ENCODE results near the gene FARS2.

The FARS2 gene

DNA sequence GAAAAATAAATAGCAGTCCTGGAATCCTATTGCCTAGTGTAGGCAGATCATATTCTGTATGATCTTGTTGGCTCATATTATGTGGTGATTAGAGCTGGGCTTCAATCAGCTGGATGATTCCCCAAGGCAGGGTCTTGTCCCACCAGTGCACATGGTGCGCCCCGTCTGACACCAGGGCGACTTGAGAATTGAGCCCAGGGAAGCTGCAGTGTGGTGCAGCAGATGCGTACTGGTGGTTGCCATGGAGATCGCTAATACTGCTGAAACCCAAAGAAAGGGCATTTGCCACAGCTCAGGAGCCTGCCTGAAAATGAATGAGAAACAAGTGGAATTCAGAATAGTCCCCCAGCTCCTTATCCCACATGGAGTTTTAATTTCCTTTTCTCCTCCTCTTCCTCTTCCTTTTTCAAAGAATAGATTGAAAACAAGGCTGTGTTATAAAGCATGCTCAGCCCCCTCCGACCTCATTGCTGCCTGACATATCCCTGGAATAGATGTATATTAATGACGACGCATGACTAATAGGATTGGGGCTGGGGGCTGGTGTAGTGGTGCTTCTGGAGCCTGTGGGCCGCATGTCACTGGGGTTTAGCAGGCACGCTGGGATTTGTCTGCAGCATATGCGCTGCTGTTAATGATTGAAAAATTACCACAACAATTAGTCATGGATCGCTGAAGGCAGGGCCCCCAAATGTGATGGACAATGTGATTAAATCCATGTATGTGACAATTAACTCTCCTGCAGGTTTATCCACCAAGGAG is 210.5 kb downstream of the FARS2 start:
- no peak for DNase-seq

DNA sequence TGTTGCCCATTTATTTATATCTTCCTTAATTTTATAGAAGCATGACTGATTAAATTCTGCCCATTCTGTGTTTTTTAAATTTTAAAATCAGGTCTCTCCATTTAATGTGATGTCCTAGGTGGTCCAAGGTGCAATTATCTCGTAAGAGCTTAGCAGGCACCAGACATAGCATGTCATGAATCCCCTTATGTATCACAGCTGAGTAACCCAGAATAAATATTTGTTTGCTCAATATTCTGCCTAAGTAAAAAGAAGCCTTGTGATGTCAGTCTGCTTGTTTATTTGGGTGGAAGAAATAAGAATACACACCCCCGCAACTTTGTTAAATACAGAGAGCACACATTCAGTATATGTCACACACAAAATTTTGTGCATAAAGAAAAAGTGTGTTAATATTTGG is 211.3 kb downstream of the FARS2 start:
- DNase-seq, result no peak

DNA sequence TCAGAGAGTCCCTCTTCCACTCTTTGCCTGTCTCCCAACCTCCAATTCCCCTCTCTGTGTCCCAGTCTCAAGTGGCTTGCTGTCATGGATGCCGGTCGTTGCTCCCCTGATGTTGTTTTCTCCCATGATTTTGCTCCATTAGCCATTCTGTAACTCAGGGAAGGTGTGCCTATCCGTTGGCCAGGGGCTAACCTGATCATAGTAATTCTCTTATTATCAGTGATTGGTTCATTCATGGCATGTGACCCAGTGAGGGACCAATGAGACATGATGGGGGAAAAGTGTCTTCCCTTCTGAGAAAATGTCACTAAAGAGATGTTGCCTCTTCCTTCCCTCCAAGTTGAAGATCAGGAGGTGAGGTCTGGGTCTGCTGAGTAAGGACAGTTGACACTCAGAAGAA is 214.5 kb downstream of the FARS2 start:
- no peak for DNase-seq

DNA sequence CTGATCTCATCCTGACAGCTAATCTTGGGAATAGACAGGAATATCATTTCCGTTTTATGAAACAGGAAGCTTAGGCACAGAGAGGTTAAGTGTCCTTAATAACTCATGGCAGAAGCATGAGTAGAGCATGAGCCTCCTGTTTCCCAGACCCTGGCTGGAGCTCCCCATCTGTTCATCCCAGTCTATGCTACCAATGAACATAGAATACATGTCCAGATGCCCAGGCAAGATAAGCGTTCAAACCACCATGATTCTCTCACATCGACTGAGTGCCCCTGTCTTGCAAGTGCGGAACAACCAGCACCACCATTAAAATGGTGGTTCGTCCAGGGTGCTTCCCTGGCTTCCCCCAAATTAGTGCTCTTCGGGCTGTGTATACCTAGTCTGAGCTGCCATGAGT is 217.1 kb downstream of the FARS2 start:
- no peak for DNase-seq

DNA sequence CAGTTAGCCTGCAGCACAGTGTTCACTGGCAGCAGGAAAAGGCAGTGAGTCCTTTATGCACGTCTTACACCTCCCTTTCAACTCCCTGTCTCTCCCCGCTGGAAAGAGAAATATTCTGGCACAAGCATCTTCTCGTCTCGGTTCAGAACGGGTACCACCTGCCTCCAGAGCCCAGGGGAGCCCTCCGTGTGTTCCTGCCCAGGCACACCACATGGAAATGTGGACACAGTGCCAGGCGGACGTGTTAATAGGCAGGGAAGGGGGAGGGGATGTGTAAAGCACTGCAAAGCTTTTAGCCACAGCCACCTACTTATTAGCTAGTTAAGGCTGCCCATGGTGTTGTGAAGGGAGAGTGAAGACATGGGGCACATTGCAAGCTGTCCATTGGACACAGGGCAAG is 219.7 kb downstream of the FARS2 start:
- DNase-seq, result no peak

DNA sequence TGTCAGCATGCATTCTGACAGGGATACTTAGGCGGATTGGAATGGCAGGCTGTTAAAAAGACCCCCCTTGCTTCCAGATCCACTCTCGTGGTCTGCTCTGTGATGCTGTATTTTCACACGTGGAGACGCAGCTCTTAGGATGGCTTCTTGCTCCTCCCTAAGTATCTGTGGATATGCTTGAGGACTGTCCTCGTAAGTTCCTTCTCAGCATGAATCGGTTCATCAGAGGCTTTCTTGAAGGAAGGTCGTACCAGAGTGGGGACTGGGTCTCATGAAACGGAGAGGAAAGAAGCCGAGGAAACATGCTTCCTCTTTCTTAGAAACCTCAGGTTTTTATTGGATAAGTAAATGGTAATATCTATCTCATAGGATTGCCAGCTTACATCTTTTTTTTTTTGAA is 220.4 kb downstream of the FARS2 start:
- no peak for DNase-seq

DNA sequence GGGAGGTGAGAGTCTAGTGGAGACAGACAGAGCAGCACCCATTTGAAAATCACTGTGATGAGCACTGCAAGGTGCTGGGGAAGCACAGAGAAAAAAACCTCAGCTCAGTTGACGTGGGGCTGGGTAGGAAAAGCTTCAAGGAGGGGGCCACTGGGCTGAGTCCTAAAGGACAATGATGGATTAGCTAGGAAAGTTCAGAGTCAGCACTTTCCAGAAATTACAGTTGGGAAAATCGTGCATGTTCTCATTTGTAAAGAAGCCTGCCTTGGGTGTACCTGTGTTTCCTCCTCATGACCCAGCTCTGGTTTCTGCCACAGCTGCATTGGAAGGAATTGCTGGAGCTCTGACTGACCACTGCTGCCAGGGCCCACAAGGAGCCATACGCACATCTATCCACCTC is 221.3 kb downstream of the FARS2 start:
- DNase-seq, result no peak

DNA sequence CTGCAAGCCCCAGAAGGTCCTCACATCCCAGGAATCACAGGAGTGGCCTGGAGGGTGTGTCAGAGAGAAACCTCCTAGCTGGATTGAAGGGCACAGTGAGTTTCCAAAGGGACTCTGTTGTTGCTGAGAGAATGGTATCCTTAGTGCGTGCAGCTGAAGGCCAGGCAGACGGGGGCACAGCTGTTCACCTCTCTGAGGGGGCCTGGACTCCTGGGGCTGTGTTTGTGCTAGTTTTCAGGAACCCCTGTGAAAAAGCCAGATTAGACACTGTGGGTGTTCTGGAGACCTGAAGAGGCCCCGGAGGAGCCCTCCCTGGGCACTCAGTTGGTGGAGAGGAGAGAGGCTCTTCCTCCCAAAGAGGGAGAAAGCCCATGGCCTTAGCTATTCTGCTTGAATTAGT is 223.4 kb downstream of the FARS2 start:
- no peak for DNase-seq

DNA sequence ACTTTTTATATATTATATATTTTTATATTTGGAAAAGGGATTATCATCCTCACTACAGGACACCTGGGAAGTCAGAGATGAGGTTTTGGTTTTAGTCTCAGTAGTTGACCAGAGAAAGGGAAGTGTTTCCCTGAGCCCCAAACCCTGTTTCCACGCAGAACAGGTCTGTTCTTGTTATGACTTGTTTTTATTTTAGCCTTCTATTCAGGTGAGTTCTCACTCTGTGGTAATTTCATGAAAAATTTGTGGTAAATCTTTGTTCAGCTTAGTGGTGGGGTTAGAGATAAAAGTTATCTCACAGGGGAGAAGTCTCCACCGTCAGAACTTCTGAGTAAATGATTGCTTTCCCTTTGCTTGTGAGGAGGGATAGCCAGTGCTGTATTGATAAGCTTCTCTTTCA is 224.9 kb downstream of the FARS2 start:
- no peak for DNase-seq

DNA sequence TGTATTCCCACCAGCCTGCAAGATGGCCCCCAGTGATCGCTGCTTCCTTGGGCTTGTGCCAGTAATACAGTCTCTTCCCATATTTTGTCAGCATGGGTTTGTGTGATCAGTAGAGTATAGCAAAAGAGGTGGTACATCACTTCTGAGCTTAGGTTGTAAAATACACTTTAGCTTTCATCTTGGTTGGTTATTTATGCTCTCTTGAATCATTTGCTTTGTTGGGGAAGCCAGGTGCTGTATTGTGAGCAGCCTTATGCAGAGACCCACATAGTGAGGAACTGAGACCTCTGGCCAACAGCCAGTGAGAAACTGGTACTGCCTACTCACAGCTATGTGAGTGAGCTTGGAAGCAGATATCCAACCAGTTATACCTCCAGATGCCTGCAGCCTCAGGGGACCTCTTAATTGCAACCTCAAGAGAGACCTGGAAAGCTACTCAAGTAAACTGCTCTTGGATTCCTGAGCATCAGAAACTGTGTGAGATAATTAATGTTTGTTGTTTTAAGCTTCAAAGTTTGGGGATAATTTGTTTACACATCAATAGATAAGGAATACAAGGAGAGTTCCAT is 229.3 kb downstream of the FARS2 start:
- no peak for DNase-seq

DNA sequence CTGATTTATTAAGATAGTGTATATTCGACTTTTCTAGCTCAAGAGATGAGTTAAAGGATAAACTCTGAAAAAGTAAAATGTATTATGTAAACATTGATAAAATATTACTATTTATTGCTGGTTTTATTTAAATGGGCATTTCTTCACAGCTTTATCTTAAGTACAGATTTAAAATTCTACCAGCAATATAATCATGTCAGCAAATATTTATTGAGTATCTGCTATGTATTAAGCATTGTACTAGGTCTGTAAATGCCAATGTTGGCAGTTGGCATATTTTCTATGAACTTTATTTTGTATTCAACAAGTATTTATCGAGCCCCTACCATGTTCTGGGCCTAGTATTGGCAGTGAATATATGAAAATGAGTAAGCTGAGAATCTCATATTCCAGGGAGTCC is 231.0 kb downstream of the FARS2 start:
- no peak for DNase-seq

DNA sequence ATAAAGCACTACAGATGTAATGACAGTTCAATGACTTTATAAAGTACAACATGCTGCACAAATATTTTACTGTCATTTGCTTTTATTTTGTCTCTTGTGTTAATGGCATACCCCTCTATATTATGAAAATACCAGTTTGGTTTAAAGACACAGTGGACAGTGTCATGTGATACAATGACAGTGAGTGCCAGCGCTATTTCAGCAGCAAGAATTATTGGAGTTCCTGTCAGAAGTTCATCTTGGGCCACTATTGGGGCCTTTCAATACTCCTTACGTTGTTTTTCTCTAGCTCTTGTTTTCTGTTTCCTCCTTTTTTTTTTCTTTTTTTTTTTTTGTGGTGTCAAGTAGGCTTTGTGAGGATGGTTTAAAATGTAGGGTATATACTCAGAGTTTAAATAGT is 232.5 kb downstream of the FARS2 start:
- no peak for DNase-seq

DNA sequence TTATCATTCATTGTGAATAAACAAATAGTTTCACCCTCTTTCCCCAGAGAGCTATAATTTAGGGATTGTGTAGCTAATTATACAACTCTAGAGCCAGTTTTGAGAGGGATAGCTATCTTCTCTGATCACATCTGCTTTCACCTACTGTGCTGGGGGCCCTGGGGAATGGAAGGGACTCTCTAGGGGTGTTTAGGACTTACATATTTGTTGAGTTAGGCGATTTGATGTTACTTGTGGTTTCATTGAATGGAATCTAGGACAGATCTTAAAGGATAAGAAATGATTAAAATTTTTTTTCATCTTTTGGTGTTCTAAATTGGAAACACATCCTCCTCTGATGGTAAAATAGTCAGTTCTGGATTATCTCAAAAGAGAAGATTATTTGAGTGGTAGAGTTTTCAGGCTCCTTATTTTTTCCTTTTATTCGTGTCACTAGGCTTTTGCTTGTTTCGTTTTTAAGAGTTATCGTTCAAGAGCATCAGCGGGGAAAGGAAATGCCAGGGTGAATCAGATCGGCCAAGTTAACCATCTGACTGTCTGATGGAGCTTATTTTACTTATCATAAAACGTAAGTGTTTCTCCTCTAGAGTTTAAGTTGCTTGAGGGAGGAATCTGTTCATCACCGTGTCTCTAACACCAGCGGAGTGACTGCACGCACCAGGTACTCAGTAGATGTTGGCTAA is 236.7 kb downstream of the FARS2 start:
- no peak for DNase-seq

DNA sequence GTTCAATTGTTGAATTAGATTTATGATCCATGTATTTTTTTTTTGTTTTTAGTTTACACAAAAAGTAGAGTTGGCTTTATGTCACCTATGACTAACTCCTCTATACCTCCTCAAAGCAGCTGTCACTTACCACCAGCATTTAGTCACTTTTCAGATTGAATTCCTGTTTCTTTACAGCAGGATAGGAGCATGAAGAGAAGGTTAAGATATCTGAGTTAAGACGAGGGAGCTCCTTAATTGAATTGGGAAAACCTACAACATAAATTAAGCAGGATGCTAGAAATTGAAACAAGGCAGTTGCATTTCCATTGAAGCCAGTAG is 237.2 kb downstream of the FARS2 start:
- DNase-seq, result no peak

DNA sequence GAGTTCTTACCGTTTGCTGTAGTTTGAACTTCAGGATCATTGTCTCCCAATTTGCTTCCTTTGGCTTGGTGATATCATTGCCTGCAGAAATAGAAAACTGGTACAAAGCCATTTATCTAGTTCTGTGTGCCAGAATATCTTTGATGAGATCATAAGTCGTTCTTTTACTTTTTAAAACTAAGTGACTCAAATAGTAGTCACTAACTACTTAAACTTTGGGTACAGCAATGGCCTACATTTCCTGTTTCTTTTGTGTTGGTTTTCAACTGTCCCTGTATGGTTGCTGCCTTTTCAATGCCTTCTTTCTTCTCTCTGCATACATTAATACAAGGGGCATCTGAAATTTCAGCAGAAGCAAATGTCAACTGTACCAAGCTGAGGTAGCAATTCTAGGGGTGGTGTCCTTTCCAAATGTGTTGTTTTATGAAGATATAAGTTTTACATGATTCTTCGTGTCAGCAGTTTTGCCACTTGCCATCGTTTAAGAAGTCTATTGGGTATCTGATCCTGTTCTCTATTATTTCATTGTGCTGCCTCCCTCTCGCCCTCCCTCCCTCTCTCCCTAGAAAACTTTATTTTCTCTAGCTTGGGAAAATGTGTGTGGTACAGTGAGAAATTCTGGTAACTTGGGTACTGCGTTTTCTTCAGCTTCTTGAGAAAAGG is 238.5 kb downstream of the FARS2 start:
- DNase-seq, result no peak

DNA sequence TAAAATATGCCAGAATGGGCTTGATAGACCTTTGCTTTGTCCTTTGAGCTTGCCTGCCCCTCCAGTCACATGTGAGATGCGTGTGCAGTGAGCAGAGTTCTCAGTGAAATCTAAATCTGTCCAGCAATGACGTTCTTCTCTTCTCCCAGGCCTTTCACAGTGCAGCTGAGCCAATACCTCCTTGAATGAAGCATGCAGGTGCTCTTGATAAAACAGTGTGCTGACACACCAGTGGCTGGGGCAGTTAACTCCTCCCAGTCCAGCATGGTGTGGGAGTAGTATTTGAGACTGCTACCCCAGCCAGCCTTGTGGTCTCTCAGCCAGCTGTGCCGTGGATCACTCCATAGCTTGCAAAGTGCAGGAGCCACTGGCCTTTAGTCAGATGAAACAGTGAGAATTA is 240.5 kb downstream of the FARS2 start:
- no peak for DNase-seq

DNA sequence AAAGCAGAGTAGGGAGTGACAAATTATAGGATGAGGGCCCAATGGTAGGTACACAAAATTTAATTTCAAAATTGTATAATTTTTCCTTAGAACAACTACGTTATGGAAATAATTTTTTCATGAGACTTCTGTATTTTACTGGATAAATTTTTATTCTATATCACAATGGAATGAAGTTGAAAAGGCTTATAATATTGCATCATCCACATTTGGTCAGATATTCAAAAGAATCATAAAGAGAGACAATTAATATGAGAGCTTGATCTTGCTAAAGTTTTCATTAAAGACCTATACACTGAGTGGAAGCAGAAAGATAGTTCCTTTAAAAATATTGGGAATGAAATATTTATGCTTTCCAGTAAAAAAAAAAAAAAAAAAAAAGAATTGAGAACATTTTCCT is 242.8 kb downstream of the FARS2 start:
- no peak for DNase-seq

DNA sequence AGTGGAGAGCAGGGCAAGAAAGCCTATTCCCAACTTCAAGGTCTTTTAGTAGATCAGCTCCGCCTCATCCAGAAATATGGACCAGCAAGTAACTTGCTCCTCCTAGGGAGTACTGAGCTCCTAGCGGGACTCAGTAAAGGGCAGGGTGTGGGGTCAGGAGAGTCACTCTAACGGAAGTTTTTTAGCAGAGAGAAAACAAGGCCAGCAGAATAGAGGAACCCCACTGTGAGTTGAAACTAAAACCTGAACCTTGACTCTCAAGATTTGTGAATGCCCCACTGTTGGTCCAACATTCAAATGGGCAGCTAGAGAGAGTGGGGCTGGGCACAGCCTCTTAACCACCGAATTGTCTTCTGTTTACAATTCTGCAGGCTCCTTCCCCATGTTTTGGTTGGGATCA is 244.8 kb downstream of the FARS2 start:
- DNase-seq, result no peak

DNA sequence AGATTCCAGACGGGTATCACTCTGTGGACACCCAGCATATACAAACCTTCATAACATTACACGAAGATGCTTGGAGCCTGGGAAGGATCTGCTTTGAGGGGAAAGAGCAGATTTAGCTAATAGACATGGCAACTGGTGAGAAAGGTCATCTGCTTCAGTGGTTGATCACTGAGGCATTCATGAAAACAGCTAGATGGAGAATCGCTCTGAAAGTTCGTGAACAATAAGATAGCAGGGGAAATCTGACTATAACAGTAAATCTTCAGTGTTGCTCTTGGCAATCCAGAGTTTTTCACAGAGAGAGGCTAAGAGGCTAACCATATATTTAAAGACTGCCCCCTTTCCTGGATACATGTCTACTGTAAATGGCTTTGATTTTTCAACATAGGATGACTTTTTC is 245.3 kb downstream of the FARS2 start:
- no peak for DNase-seq

DNA sequence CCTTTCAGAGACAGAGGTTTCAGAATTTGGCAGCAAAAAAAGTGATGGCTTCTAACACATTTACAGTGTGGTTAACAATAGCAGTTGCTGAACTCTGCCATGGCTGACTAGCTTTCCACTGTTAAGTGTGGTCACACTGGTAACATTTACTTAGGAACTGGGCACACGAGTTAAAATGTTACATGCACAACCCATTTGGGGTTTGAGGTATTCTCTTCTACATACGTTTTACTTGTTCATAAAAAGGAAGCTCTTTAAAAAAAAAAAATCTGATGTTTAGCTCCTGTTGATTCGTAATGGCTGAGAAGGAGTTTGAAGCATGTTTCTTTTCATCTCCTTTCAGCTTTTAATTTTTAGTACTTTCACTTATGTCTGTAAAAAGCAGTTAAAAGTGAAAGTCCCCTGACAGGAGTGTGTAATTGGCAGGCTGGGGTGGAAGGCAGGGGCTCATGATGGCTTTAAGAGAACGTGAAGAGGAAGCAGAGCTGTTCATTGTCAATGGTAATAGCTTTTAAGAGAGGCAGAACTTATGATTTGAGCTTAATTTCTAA is 245.9 kb downstream of the FARS2 start:
- DNase-seq, result no peak

DNA sequence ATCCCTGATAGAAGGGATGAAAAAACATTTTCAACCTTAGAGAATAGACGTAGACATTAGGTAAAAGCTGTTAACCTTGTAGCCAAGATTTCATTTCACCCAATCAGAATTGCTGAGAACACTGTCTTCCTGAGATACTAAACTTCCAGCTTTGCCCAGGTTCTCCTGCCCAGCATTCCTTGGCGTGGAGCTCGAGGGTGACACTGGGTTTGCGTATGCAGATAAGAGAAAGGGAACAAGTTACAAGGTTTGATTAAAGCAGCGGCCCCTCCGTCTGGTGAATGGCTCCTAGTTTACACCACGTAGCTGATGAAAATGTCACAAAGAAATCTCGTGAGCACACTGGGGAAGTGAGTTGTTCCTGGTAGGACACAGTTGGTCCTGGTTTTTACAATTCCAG is 247.8 kb downstream of the FARS2 start:
- no peak for DNase-seq

DNA sequence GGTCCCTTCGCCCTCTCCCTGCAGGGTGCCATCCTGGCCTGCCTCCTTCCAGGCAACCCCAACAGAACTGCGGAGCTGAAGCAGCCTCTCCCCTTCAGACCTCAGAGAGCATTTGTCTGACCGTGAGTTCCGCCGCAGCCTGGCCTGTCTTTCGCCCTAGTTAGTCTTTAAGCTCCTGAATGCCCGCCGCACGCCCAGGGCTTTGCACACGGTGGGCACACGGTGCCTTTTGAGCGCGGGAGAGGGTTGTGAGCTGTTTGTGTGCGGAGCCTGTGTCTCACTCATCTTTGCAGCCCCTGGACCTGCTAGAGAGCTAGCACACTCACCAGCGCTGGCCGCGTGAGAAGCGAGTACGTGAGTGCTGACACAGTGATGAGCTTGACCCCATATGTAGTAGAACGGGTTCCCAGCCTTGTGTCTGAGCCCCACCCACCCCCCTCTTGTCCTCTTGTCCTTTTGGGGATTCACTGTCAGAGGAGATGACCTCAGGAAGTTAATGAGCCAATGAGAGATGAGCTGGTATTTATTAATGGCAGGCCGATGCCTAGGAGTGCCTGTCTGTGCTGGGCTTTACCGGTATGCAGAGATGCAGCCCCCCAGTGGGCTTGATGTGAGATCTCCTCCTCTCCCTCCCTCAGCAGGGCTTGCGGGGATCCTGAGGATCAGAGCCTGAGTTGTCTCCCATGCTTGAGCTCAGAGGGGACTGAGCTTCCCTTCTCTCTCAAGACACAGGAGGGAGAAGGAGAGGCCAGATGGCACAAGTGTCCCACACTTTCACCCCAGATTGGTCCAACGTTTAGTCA is 249.2 kb downstream of the FARS2 start:
- no peak for DNase-seq

DNA sequence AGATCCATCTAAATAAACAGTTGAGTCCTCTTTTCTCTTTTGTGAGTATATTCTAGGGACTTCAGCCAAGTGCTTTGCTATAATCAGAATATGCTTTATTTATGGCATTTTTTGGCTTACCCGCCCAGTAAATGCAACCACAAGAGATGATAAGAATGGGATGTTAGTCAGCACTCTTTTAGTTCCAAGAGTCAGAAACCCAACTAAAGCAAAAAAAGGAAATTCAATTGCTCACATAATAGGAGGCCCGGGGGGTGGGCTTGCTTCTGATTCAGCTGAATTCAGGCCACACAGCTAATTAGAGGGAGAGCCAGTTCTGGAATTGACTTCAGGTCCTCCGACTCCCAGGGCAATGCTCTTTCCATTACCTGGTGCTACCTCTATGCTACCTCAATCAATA is 250.6 kb downstream of the FARS2 start:
- DNase-seq, result no peak
